ENCODE data around the gene CD300A. TPM values are rescaled to one million over a fixed set of nuclear protein-coding genes. Genes with fewer than 3 reads are reported as not detected.

CD300A gene
- total RNA-seq, 1 experiment from 2014 or later: 0.71 TPM

DNA sequence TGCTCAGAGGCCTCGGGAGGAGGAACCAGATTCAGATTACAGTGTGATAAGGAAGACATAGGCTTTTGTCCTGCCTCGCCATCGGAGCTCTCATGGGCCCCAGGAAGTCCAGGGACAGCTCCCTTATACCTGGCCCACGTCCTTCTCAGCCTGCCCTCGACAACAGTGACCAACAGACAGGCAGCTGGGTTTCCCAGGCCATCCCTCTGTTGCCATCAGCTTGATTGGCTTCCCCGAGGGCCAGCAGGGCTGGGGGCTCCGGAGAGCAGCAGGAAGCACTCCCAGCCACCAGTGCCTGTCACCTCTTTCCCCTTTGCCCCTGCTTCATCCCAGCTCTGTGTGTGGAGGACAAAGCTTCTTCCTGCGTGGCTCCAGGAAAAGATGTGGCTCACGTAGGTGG is 17.6 kb downstream of the CD300A start:
- intact Hi-C loops (cut with micrococcal nuclease): no loop called here
- no peaks in the 10 kb centered on the region for H3K79me2 ChIP-seq (ENCODE audit: insufficient read depth, low read length)
- H3K36me3 ChIP-seq (ENCODE audit: control insufficient read depth in 1 of 2, insufficient read depth in 2 of 2, low read length in 2 of 2): no peaks in the 10 kb centered on the region
- ChIA-PET CTCF (interaction anchor here (1.2 kb wide), 1 partner anchor 105 kb away, joined by 3 read pairs; no protein-coding TSS in a partner anchor), POLR2A (no interaction called here), RAD21 (ENCODE audit: low non-redundant PET in 1 of 2, low total read pairs in 2 of 2, uncharacterized antibody in 2 of 2, unreplicated experiment in 2 of 2) (no interaction called here)
- H4K20me1 ChIP-seq (ENCODE audit: insufficient read depth): no peaks in the 10 kb centered on the region
- DNase-seq (ENCODE audit: low read depth, low spot score): no peak
- TF ChIP-seq EGR1 (IDR thresholded peaks at IDR 0.05; ENCODE audit: low read depth): no peak
- H3K4me2 ChIP-seq (ENCODE audit: low read length): no peak overlapping the region
- no peak overlapping the region for H3K9ac ChIP-seq (ENCODE audit: low read length)
- no peaks in the 10 kb centered on the region for H3K4me1 ChIP-seq (ENCODE audit: control insufficient read depth in 1 of 2, insufficient read depth in 2 of 2, low read length in 2 of 2)
- H3K9me3 ChIP-seq (ENCODE audit: control insufficient read depth in 1 of 2, insufficient read depth in 1 of 2, low read depth in 1 of 2, low read length in 2 of 2): no peaks in the 10 kb centered on the region
- H3K27ac ChIP-seq (ENCODE audit: low read depth, low read length): no peak overlapping the region
- H3K27me3 ChIP-seq (ENCODE audit: insufficient read depth, low read length): peaks cover 22% of the 10 kb centered on the region; the same call in 1 of the 2 replicates
- no peaks in the 10 kb centered on the region for H3K9me2 ChIP-seq (ENCODE audit: insufficient read depth)
- no TSS peak for BruUV-seq (replicated peaks)
- H3K4me3 ChIP-seq (replicated peaks in 1 of 2; ENCODE audit: low read depth in 1 of 2, low read length in 2 of 2): no peak overlapping the region
- no peak overlapping the region for H2AFZ ChIP-seq (ENCODE audit: low read depth, low read length, poor library complexity, severe bottlenecking)
- no peak for ATAC-seq

DNA sequence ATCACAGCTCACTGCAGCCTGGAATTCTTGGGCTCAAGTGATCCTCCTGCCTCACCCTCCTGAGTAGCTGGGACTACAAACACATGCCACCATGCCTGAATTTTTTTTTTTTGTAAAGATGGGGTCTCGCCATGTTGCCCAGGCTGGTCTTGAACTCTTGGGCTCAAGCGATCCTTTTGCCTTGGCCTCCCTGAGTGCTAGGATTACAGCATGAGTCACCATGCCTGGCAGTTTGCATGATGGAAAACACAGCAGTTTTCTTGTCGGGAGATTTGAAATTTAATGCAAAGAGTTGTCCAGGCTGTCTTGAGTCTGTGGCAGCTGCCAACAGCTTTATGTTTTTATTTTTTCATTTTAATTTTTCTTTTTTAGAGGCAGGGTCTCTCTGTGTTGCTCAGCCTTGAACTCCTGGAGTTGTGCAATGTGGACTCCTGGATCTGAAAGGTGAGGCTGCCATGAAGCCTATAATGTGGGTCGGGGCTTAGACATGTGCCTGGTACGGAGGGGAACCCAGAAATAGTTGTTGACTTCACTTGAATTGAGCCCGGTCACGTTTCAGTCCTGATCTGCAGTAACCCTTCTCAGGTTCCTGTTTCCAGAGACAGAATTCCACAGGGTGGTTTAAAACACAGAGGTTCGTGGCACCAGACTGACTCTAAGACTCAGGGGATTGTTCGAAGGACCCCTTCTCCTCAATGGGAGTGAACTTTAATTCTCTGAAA is 18.7 kb downstream of the CD300A start:
- peaks cover 21% of the 10 kb centered on the region; the same call in 1 of the 2 replicates for H3K27me3 ChIP-seq (ENCODE audit: insufficient read depth, low read length)
- ATAC-seq (no peak), DNase-seq (ENCODE audit: low read depth, low spot score) (no peak)
- no peak overlapping the region for H3K27ac ChIP-seq (ENCODE audit: low read depth, low read length)
- TF ChIP-seq SIN3A (IDR thresholded peaks at IDR 0.05; ENCODE audit: low read depth) (no peak), CBX3 (IDR thresholded peaks at IDR 0.05; ENCODE audit: low read depth) (no peak), POLR2A (IDR thresholded peaks at IDR 0.05; ENCODE audit: borderline replicate concordance, extremely low read depth, insufficient read depth, insufficient read length) (no peak), SRF (IDR thresholded peaks at IDR 0.05; ENCODE audit: low read depth) (no peak), JUND (IDR thresholded peaks at IDR 0.05) (no peak), RAD21 (IDR thresholded peaks at IDR 0.05; ENCODE audit: low read depth) (no peak)
- TF ChIP-seq, protein P1, sequence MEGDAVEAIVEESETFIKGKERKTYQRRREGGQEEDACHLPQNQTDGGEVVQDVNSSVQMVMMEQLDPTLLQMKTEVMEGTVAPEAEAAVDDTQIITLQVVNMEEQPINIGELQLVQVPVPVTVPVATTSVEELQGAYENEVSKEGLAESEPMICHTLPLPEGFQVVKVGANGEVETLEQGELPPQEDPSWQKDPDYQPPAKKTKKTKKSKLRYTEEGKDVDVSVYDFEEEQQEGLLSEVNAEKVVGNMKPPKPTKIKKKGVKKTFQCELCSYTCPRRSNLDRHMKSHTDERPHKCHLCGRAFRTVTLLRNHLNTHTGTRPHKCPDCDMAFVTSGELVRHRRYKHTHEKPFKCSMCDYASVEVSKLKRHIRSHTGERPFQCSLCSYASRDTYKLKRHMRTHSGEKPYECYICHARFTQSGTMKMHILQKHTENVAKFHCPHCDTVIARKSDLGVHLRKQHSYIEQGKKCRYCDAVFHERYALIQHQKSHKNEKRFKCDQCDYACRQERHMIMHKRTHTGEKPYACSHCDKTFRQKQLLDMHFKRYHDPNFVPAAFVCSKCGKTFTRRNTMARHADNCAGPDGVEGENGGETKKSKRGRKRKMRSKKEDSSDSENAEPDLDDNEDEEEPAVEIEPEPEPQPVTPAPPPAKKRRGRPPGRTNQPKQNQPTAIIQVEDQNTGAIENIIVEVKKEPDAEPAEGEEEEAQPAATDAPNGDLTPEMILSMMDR (IDR thresholded peaks at IDR 0.05 in 2 of 3, conservative IDR thresholded peaks at IDR 0.05 in 1 of 3; ENCODE audit: borderline replicate concordance in 1 of 3, insufficient read depth in 1 of 3, low read depth in 2 of 3, low read length in 2 of 3): no peak
- TF ChIP-seq, protein P2, sequence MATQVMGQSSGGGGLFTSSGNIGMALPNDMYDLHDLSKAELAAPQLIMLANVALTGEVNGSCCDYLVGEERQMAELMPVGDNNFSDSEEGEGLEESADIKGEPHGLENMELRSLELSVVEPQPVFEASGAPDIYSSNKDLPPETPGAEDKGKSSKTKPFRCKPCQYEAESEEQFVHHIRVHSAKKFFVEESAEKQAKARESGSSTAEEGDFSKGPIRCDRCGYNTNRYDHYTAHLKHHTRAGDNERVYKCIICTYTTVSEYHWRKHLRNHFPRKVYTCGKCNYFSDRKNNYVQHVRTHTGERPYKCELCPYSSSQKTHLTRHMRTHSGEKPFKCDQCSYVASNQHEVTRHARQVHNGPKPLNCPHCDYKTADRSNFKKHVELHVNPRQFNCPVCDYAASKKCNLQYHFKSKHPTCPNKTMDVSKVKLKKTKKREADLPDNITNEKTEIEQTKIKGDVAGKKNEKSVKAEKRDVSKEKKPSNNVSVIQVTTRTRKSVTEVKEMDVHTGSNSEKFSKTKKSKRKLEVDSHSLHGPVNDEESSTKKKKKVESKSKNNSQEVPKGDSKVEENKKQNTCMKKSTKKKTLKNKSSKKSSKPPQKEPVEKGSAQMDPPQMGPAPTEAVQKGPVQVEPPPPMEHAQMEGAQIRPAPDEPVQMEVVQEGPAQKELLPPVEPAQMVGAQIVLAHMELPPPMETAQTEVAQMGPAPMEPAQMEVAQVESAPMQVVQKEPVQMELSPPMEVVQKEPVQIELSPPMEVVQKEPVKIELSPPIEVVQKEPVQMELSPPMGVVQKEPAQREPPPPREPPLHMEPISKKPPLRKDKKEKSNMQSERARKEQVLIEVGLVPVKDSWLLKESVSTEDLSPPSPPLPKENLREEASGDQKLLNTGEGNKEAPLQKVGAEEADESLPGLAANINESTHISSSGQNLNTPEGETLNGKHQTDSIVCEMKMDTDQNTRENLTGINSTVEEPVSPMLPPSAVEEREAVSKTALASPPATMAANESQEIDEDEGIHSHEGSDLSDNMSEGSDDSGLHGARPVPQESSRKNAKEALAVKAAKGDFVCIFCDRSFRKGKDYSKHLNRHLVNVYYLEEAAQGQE (IDR thresholded peaks at IDR 0.05; ENCODE audit: low read depth): no peak
- intact Hi-C loops (cut with micrococcal nuclease): no loop called here
- no peak overlapping the region for H3K9ac ChIP-seq (ENCODE audit: low read length)
- no peaks in the 10 kb centered on the region for H3K36me3 ChIP-seq (ENCODE audit: control insufficient read depth in 1 of 2, insufficient read depth in 2 of 2, low read length in 2 of 2)
- no peaks in the 10 kb centered on the region for H3K79me2 ChIP-seq (ENCODE audit: insufficient read depth, low read length)
- H3K9me2 ChIP-seq (ENCODE audit: insufficient read depth): no peaks in the 10 kb centered on the region
- no peak overlapping the region for H3K4me2 ChIP-seq (ENCODE audit: low read length)
- ChIA-PET CTCF (interaction anchor here (0.6 to 1.2 kb wide), 2 partner anchors 106 to 117 kb away, joined by 3 read pairs; no protein-coding TSS in a partner anchor), POLR2A (no interaction called here), RAD21 (ENCODE audit: low non-redundant PET in 1 of 2, low total read pairs in 2 of 2, uncharacterized antibody in 2 of 2, unreplicated experiment in 2 of 2) (no interaction called here)
- H3K4me1 ChIP-seq (ENCODE audit: control insufficient read depth in 1 of 2, insufficient read depth in 2 of 2, low read length in 2 of 2): no peaks in the 10 kb centered on the region
- no peak overlapping the region for H2AFZ ChIP-seq (ENCODE audit: low read depth, low read length, poor library complexity, severe bottlenecking)
- no peaks in the 10 kb centered on the region for H3K9me3 ChIP-seq (ENCODE audit: control insufficient read depth in 1 of 2, insufficient read depth in 1 of 2, low read depth in 1 of 2, low read length in 2 of 2)
- BruUV-seq (replicated peaks): no TSS peak
- H3K4me3 ChIP-seq (replicated peaks in 1 of 2; ENCODE audit: low read depth in 1 of 2, low read length in 2 of 2): no peak overlapping the region
- H4K20me1 ChIP-seq (ENCODE audit: insufficient read depth): no peaks in the 10 kb centered on the region
